Fibroblast of skin of scalp (primary cell): Measurements from ENCODE around the gene MFAP4.

ENCODE experiments used
- DNase-seq: peaks from one replicate; pipeline ENCODE4 v3.0.0-alpha.2; 2013

MFAP4 gene

GRCh38 chr17:19409509-19409908, 22.5 kb upstream of the MFAP4 start:
- DNase-seq, result peak; percentile 39

- no peak for DNase-seq
These were observed 22.1 kb upstream of the MFAP4 start for GRCh38 chr17:19409066-19409465.

- no peak for DNase-seq
These were observed 21.3 kb upstream of the MFAP4 start for GRCh38 chr17:19408346-19408710.

- DNase-seq, result no peak
These were observed 20.8 kb upstream of the MFAP4 start for GRCh38 chr17:19407601-19408345.

GRCh38 chr17:19405114-19405513, 18.1 kb upstream of the MFAP4 start:
- no peak for DNase-seq

GRCh38 chr17:19404264-19404663, 17.3 kb upstream of the MFAP4 start:
- no peak for DNase-seq

GRCh38 chr17:19403021-19403420, 16.0 kb upstream of the MFAP4 start:
- no peak for DNase-seq

- DNase-seq, result no peak
These were observed 15.2 kb upstream of the MFAP4 start for GRCh38 chr17:19402171-19402570.

GRCh38 chr17:19401321-19402010, 14.5 kb upstream of the MFAP4 start:
- DNase-seq, result no peak

GRCh38 chr17:19399750-19400450, 12.9 kb upstream of the MFAP4 start:
- DNase-seq, result no peak

GRCh38 chr17:19398301-19399181, 11.6 kb upstream of the MFAP4 start:
- no peak for DNase-seq

GRCh38 chr17:19397556-19398041, 10.6 kb upstream of the MFAP4 start:
- DNase-seq, result no peak

GRCh38 chr17:19392303-19392702, 5.3 kb upstream of the MFAP4 start:
- no peak for DNase-seq

GRCh38 chr17:19391432-19391831, 4.4 kb upstream of the MFAP4 start:
- no peak for DNase-seq

- no peak for DNase-seq
These were observed 4.0 kb upstream of the MFAP4 start for GRCh38 chr17:19390951-19391350.

GRCh38 chr17:19388791-19389785, 2.1 kb upstream of the MFAP4 start:
- peak; percentile 26 for DNase-seq

- DNase-seq, result peak; percentile 87
These were observed 1.0 kb upstream of the MFAP4 start for GRCh38 chr17:19387921-19388521.

GRCh38 chr17:19386051-19386929, 700 bp downstream of the MFAP4 start:
- peak; percentile 82 for DNase-seq

- DNase-seq, result no peak
These were observed 1.4 kb downstream of the MFAP4 start for GRCh38 chr17:19385521-19385983.
